ENCODE data around the gene PLIN5.
A peak's percentile ranks its signal among the peaks of the same experiment; 100 is the strongest.
"Not testable (repeated sequence)": the region's sequence is repeated elsewhere in the genome, so short reads cannot be mapped to it uniquely, and the experiment has no call there.

The PLIN5 gene

GRCh38 chr19:4542896-4543841, 8.1 kb upstream of the PLIN5 start:
- no peak for DNase-seq

- not testable (repeated sequence) for DNase-seq
Observed at GRCh38 chr19:4541806-4542145, 6.8 kb upstream of the PLIN5 start.

GRCh38 chr19:4541114-4541805, 6.2 kb upstream of the PLIN5 start:
- DNase-seq, result no peak

GRCh38 chr19:4539693-4540581, 4.9 kb upstream of the PLIN5 start, which contains the start of gene LRG1:
Gene LRG1 (minus strand): TSS chr19:4540036. CDS start chr19:4540013, 23 bp downstream.
- DNase-seq, result no peak

GRCh38 chr19:4539169-4539692, 4.2 kb upstream of the PLIN5 start:
- no peak for DNase-seq

GRCh38 chr19:4538601-4538954, 3.6 kb upstream of the PLIN5 start:
- peak; percentile 64 for DNase-seq

- peak; percentile 59 for DNase-seq
Observed at GRCh38 chr19:4537953-4538600, 3.1 kb upstream of the PLIN5 start.

GRCh38 chr19:4536798-4537197, 1.8 kb upstream of the PLIN5 start:
- DNase-seq, result no peak

GRCh38 chr19:4533835-4534424, 1.1 kb downstream of the PLIN5 start:
- peak; percentile 39 for DNase-seq

- peak; percentile 37 for DNase-seq
Observed at GRCh38 chr19:4533334-4533733, 1.7 kb downstream of the PLIN5 start.

- peak; percentile 58 for DNase-seq
Observed at GRCh38 chr19:4531562-4532165, 3.4 kb downstream of the PLIN5 start.

- no peak for DNase-seq
Observed at GRCh38 chr19:4529924-4530522, 5.0 kb downstream of the PLIN5 start.

GRCh38 chr19:4528843-4529242, 6.2 kb downstream of the PLIN5 start:
- no peak for DNase-seq

- not testable (repeated sequence) for DNase-seq
Observed at GRCh38 chr19:4527377-4527776, 7.6 kb downstream of the PLIN5 start.

GRCh38 chr19:4525563-4526002, 9.4 kb downstream of the PLIN5 start:
- no peak for DNase-seq

- peak; percentile 55 for DNase-seq
Observed at GRCh38 chr19:4524808-4525562, 10.0 kb downstream of the PLIN5 start.

- DNase-seq, result peak; percentile 61
Observed at GRCh38 chr19:4523306-4524110, 11.5 kb downstream of the PLIN5 start.

- DNase-seq, result no peak
Observed at GRCh38 chr19:4522291-4523002, 12.6 kb downstream of the PLIN5 start.

GRCh38 chr19:4521888-4522242, 13.2 kb downstream of the PLIN5 start:
- DNase-seq, result no peak
